ENCODE results near the gene CEACAM6.

Gene CEACAM6

DNA sequence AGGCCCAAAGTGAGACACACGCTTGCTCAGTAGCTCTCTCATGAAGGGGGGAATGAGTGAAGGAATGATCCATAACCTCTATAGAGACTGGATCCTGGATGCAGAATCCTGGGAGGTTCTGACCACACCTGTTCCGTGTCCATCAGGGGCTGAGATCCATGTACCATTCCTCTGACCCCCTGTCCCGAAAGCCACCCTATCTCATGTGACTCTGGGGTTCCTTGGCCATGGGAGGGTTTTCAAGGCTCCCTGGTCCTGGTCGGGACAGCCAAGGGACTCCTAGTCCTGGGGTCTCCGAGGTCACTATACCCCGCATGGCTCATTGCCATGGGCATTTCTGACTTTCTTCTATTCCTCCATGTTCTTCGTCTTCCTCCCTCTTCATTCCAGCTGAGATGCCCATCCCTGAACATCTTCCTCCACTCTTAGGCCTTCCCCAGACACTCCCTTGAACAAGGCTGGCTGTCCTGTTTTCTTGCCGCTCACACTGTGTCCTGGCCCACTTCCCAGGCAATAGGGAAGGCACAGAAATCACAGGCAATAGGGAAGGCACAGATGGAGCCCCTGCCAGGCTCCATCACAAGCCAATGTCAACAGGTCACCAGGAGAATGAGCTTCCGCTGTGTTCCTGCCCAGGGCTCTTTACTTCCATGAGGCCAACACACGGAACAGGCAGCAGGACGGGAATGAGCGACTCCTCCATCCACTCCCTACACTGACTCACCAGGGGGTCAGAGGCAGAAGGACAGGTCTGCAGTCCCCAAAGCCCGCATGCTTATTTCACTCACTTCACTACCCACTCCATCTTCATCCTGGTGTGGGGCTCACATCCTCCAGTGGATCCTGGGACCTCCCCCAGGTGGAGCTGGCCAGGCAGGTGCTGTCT, 43.7 kb upstream of the CEACAM6 start:
- no peak overlapping the region for H3K27ac ChIP-seq
- TF ChIP-seq, protein P1, sequence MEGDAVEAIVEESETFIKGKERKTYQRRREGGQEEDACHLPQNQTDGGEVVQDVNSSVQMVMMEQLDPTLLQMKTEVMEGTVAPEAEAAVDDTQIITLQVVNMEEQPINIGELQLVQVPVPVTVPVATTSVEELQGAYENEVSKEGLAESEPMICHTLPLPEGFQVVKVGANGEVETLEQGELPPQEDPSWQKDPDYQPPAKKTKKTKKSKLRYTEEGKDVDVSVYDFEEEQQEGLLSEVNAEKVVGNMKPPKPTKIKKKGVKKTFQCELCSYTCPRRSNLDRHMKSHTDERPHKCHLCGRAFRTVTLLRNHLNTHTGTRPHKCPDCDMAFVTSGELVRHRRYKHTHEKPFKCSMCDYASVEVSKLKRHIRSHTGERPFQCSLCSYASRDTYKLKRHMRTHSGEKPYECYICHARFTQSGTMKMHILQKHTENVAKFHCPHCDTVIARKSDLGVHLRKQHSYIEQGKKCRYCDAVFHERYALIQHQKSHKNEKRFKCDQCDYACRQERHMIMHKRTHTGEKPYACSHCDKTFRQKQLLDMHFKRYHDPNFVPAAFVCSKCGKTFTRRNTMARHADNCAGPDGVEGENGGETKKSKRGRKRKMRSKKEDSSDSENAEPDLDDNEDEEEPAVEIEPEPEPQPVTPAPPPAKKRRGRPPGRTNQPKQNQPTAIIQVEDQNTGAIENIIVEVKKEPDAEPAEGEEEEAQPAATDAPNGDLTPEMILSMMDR (IDR thresholded peaks at IDR 0.05): no peak
- TF ChIP-seq ZFX (IDR thresholded peaks at IDR 0.05; ENCODE audit: borderline replicate concordance): no peak

DNA sequence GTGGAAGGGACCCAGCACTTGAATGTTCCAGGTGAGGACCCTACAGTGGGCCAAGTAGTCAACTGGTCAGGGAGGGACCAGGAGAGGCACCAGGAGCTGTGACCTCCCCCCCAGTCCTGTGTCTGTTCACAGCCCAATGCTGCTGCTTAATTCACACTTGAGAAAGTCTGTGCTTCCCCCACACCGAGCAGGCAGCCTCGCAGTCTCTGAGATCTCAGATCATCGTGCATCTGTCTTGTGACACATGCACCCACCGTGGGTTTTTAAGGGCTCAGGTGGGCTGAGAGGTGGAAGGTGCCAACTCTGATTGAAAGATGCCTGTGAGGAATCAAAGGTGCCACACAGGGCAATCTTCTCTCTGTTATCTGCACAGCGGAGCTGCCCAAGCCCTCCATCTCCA, 40.7 kb upstream of the CEACAM6 start:
- no peak overlapping the region for H3K27ac ChIP-seq
- TF ChIP-seq, protein P1 (IDR thresholded peaks at IDR 0.05): no peak
- no peak for TF ChIP-seq ZFX (IDR thresholded peaks at IDR 0.05; ENCODE audit: borderline replicate concordance)

DNA sequence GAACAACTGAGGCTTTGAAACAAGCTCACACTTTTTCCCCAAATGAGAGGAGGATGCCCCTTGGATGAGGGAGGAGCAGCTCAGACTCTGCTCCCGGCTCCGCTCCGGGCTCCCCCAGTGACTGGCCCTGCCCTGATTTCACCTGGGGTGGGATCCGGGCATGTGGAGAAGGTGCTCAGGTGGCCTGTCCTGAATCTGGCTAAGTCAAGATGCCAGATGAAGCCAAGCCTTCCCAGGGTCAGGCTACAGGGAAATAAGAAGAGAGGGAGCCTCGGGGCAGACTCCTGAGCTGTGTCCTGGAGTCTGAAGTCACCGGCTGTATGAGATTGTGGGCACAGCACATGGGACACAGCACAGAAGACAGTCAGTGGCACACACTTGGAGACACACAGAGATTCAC, 36.6 kb upstream of the CEACAM6 start:
- no peak for TF ChIP-seq ZFX (IDR thresholded peaks at IDR 0.05; ENCODE audit: borderline replicate concordance)
- TF ChIP-seq, protein P1 (IDR thresholded peaks at IDR 0.05): no peak
- H3K27ac ChIP-seq: no peak overlapping the region

DNA sequence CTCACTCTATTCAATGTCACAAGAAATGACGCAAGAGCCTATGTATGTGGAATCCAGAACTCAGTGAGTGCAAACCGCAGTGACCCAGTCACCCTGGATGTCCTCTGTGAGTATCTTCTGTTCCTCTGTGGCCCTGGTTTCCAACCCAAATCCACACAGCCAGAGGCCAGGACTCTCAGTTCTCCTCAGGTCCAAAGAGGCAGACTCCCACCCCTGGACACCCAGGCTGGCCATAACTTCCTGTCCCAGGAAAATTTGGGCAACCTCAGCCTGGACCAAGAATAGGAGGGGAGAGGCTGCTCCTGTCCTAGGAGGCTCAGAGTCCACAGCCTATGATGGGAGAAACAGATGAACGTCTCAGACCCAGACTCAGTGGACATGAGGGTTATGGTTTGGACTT, 35.2 kb upstream of the CEACAM6 start:
- H3K27ac ChIP-seq: no peak overlapping the region
- TF ChIP-seq, protein P1 (IDR thresholded peaks at IDR 0.05): no peak
- TF ChIP-seq ZFX (IDR thresholded peaks at IDR 0.05; ENCODE audit: borderline replicate concordance): no peak

DNA sequence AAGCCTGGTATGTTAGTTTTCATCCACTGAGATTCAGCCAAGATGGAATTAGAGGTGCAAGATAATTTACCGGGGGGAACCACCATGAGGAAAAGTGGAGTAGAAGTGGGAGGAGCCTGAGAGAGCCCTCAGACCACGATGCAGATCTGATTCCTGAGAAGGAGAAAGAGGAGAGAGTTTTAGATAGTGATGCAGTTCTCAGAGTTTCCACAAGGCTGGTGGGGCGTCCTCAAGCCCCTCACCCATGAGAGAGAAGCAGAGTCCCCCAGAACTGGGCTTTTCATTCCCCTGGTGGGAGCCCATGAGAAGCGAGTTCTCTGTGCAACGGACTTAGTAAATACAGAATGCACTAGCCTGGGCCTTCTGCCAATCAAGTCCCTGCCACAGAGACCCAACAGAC, 28.8 kb upstream of the CEACAM6 start:
- TF ChIP-seq ZFX (IDR thresholded peaks at IDR 0.05; ENCODE audit: borderline replicate concordance): no peak
- TF ChIP-seq, protein P1 (IDR thresholded peaks at IDR 0.05): no peak
- H3K27ac ChIP-seq: no peak overlapping the region

DNA sequence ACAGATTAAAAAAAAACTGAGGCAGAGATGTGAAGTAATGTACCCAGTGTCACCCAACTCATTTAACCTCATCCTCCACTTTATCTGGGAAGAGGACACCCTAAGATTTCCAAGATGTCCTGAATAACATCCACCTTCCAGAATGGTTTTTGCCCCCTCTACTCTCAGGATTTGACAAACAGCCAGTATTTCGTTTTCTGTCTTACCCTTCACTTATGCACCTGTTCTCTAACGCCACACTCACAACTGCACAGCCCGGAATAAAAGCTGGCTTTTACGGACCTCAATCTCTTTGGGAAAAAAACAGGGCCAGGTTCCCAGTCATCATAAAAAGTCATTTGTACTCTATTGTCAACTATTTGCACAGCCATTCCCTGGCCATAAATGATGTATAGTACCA, 21.2 kb upstream of the CEACAM6 start:
- TF ChIP-seq, protein P1 (IDR thresholded peaks at IDR 0.05): no peak
- no peak for TF ChIP-seq ZFX (IDR thresholded peaks at IDR 0.05; ENCODE audit: borderline replicate concordance)
- no peak overlapping the region for H3K27ac ChIP-seq

DNA sequence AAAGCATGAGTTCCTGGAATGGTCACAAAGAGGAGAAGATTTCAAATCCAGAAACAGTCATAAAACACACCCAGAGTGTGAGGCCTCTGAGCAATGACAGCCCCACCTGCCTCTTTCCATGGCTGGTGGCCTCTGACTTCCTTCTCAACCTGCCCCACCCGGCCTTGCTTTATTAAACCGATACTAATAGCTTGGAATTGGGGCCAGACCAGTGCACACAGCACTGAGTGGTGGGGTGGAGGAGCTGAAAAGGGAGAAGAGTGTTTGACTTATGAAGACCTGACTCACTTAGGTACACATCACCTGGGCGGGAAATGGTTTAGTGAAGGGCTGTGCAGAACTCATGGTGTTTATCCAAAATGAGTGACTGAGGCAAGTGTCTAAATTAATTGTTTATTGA, 20.7 kb upstream of the CEACAM6 start:
- H3K27ac ChIP-seq: no peak overlapping the region
- TF ChIP-seq, protein P1 (IDR thresholded peaks at IDR 0.05): no peak
- TF ChIP-seq ZFX (IDR thresholded peaks at IDR 0.05; ENCODE audit: borderline replicate concordance): no peak
